NCI-H146 treated with DMSO at 0.1 percent for 48 hours (cell line): ENCODE measurements around the gene HDAC11.
"Not testable (repeated sequence)": the region's sequence is repeated elsewhere in the genome, so short reads cannot be mapped to it uniquely, and the experiment has no call there.

Experiments used
- DNase-seq: peaks from one replicate; lab custom pipeline; 2025; ENCODE audit not compliant: unreplicated experiment; lab: John Stamatoyannopoulos, UW

Gene HDAC11

GRCh38 chr3:13466781-13467180 lies 13.3 kb upstream of the HDAC11 start:
- DNase-seq, result no peak

- peak; percentile 38 for DNase-seq
Observed at GRCh38 chr3:13470894-13471574, 9.1 kb upstream of the HDAC11 start.

- DNase-seq, result no peak
Observed at GRCh38 chr3:13472286-13472685, 7.8 kb upstream of the HDAC11 start.

GRCh38 chr3:13473020-13473419 lies 7.1 kb upstream of the HDAC11 start:
- no peak for DNase-seq

- no peak for DNase-seq
Observed at GRCh38 chr3:13474021-13474420, 6.1 kb upstream of the HDAC11 start.

- no peak for DNase-seq
Observed at GRCh38 chr3:13474776-13475303, 5.3 kb upstream of the HDAC11 start.

GRCh38 chr3:13475871-13476590 lies 4.1 kb upstream of the HDAC11 start:
- DNase-seq, result peak; percentile 2

GRCh38 chr3:13477943-13478342 lies 2.2 kb upstream of the HDAC11 start:
- no peak for DNase-seq

GRCh38 chr3:13479332-13479581 lies 849 bp upstream of the HDAC11 start:
- DNase-seq, result no peak

GRCh38 chr3:13480340-13481318 lies 523 bp downstream of the HDAC11 start:
- no peak for DNase-seq

- DNase-seq, result no peak
Observed at GRCh38 chr3:13482106-13482690, 2.1 kb downstream of the HDAC11 start.

- DNase-seq, result no peak
Observed at GRCh38 chr3:13483286-13483685, 3.2 kb downstream of the HDAC11 start.

- no peak for DNase-seq
Observed at GRCh38 chr3:13483988-13484695, 4.0 kb downstream of the HDAC11 start.

- DNase-seq, result no peak
Observed at GRCh38 chr3:13484851-13485590, 4.9 kb downstream of the HDAC11 start.

- DNase-seq, result not testable (repeated sequence)
Observed at GRCh38 chr3:13485630-13486562, 5.8 kb downstream of the HDAC11 start.

GRCh38 chr3:13487403-13487802 lies 7.3 kb downstream of the HDAC11 start:
- no peak for DNase-seq

- DNase-seq, result no peak
Observed at GRCh38 chr3:13491206-13491974, 11.3 kb downstream of the HDAC11 start.

GRCh38 chr3:13492048-13492447 lies 11.9 kb downstream of the HDAC11 start:
- no peak for DNase-seq
